ENCODE data around the gene EYA4.

DNA sequence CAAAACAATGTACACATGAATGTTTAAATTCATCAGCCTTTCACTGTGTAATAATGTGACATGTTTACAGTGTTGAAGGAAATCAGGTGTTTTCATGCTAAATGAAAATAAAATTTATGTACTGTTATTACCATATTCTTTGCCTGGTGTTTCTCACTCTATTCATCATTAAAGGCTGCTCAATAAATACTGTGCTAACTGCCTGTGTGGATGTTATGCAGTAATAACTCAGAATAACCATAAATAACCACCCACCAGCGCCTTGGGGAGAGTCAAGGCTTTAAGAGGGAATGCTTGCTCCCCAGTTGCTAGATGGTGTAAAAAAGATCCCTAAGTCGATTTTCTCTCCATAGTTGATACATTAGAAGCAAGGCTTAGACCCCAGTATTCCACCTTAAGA lies 299.9 kb downstream of the EYA4 start:
- TF ChIP-seq EZH2 (IDR thresholded peaks at IDR 0.05; ENCODE audit: low read length, unreplicated experiment): no peak
- no peak for TF ChIP-seq CTCF (conservative IDR thresholded peaks at IDR 0.05; ENCODE audit: low read depth, low read length)

All from PC-3 (cell line).